Inflammatory macrophage treated with lipopolysaccharide for 1 hour (primary cell): Measurements from ENCODE around the gene CELF6.

Experiments used
- DNase-seq, 2 donors: peaks; one replicate each; pipeline ENCODE4 v3.0.0-alpha.2; 2020 to 2022

Gene CELF6

DNA sequence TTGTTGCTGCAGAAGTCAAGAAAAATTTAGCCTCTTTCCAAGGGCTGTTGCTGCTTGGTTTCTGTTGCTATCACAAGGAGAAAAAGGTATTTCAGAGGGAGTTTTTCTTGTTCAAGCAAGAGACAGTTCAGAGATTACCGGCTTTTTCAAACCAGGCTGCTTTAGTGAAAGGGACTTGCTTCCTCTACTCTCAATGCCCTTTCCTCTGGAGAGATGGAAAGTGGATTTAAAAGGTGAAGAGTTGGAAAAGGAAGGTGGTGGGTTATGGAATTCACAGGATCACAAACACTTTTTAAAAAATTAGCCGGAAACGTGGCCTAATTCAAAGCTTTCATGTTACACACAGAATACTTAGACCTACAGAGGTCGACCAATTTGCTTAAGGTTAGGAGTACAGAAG is 48.7 kb downstream of the CELF6 start:
- peak in 1 of 2 donors; percentile 25 for DNase-seq

DNA sequence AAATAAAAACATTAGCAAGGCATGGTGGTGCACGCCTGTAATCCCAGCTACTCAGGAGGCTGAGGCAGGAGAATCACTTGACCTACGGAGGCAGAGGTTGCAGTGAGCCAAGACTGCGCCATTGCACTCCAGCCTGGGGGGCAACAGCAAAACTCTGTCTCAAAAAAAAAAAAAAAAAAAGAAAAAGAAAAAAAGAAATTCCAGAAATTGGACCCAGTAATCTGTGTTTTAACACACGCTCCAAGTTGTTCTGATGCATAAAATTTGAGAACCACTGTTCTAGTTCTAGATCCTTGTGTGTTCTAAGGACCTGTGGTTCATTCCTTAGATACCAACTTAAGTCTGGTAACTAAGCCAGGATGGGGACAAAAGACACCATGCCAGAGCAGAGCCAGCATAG is 50.2 kb downstream of the CELF6 start:
- no peak for DNase-seq

DNA sequence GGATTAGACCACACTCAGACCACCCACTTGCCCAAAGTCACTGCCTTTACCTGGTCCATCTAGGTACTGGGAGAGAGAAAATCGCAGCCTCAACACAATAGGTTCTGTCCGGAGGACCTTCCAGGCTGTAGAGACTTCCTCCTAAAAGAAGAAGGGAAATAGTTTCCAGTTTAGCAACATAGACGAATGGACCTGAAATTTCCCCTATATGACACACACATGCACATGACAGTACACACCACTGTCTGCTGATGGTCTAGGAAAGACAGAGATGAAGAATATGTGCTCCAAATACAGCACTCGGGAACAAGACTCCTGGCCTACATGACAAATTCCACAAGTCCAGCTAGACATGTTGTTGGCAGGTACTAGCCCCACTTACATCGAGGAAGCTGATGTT is 54.9 kb downstream of the CELF6 start:
- DNase-seq = peak; percentile 49 to 85

DNA sequence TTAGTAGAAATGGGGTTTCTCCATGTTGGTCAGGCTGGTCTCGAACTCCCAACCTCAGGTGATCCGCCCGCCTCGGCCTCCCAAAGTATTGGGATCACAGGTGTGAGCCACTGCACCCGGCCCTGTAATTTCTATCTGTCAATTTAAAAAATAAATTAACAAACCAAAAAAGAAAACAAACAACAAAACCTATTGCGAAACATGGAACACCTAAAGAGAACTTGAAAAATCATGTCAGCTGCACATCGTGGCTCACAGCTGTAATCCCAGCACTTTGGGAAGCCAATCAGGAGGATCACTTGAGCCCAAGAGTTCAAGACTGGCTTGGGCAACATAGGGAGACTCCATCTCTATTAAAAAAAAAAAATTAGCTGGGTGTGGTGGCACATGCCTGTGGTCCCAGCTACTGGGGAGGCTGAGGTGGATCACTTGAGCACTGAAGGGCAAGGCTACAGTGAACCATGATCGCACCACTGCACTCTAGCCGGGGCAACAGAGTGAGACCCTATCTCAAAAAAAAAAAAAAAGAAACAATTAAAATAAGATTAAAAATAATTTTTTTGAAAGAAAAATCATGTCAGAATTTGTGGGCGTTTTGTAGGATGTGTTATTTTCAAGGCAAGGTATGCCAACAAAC is 67.2 kb downstream of the CELF6 start:
- DNase-seq = no peak

DNA sequence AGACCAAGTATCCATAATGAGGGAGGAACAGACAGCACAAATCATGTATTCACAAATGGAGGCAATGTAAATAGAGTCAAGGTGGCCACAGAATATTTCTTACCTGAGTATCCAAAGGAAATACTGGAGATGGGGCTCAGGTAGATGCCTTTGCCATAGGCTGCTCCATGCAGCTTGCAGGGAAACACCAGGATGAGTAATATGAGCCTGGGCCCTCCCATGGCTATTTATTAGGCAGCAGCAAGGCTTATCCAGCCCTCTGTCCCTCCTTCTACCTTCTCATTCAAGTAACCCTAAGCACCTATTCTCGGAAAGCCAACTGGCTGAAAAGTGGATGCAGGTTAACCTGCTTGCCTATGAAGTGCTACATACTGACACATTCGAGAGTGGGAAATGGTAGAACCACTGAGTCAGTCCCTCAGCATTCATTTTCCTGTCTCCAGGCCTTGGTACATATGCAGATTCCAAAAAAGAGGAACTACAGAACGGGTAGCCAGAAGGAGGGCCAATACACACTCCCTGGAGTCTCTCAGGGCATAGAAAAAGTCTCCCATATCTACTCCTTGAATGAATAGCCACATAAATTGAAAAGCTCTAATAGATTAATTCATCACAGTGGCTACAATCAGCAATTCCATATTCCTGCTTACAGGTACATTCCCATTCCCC is 70.7 kb downstream of the CELF6 start:
- peak; percentile 36 to 42 for DNase-seq

DNA sequence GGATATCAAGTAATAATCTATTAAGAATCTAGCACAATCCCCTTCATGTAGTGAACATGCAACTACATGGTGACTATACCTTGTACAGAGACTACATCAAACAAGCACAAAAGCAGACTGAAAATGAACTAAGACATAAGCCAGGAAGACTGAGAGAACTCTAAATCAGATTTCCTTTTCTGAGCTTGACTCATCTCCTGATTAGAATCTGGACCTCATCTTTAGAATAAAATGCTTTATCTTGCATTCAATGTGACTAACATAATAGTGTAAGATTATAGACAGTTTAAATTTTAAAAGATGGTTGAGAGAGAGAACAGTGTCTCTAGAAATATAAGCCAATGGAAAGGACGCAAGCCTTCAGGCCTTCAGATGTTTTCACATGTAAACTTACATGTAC is 71.4 kb downstream of the CELF6 start:
- no peak for DNase-seq

DNA sequence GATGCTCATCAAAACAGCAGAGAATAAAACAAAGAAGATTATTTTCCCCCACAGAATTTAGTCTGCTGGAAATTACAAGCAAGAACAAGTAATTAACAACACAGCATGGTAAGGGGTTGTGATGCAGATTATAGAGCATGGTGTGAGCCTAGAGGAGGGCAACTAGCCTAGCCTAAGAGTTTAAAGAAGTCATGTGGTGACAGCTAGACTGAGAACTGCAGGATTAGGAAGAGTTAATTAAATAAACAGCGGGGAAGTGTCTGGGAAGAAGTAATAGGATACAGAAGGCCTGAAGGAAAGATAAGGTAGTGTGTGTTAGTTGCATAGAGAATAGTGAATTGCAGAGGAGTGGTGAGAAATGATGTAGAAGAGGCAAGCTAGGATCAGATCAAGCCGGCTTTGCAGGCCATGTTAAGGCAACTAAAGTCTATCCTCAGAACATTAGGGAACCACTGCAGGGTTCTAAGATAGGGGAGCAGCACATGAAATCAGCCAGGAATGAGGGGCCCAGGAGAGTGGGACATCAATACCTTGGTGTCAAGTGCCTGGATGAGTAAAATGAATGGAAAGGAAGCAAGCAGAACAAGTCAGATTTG is 77.1 kb downstream of the CELF6 start:
- no peak for DNase-seq

DNA sequence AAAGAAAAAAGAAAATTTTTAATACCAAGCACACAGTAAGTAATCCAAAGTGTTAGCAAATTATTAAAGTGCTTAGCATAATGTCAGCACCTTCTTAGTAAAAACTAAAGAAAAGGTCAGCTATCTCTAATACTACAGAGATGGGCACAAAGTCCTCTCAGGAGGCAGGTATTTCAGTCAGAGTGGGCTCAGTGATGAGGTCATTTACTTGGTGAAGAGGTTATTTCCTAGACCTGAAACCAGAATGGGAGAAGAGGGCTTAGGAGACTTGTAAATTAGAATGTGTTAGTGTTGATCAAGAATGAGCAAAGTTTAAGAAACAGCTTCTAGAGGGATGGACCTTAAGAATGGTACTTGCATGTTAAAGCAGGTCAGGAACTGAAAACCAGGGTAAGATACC is 80.3 kb downstream of the CELF6 start:
- no peak for DNase-seq

DNA sequence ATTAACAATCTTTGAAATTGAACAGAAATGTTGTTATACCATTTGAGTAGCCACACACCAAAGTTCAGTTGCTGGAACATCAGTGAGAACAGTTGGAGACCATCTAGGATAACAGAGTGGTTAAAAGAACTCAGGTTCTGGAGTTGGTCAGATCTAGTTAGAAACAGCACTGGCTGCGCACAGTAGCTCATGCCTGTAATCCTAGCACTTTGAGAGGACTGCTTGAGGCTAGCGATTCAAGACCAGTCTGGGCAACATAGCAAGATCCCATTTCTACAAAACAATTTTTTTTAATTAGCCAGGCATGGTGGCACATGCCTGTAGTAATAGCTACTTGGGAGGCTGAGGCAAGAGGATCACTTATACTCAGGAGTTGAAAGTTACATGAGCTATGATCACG is 81.4 kb downstream of the CELF6 start:
- no peak for DNase-seq

DNA sequence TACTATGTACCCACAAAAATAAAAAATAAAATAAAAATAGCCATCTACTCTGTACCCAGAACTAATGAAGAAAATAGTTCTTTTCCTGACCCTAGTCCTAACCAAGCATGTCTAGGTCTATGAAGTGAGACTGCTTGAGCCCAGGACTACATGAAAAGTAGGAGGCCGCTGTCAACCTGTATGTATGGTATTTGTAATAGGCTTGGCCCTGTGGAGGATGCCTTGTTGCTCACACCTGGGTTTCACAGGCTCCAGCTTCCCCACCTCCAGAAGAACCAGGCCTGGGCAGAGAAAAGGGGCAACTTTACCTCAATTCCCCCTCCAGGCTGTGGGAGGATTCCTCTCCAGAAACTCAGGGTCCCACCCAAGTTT is 82.1 kb downstream of the CELF6 start:
- peak in 1 of 2 donors; percentile 20 for DNase-seq

DNA sequence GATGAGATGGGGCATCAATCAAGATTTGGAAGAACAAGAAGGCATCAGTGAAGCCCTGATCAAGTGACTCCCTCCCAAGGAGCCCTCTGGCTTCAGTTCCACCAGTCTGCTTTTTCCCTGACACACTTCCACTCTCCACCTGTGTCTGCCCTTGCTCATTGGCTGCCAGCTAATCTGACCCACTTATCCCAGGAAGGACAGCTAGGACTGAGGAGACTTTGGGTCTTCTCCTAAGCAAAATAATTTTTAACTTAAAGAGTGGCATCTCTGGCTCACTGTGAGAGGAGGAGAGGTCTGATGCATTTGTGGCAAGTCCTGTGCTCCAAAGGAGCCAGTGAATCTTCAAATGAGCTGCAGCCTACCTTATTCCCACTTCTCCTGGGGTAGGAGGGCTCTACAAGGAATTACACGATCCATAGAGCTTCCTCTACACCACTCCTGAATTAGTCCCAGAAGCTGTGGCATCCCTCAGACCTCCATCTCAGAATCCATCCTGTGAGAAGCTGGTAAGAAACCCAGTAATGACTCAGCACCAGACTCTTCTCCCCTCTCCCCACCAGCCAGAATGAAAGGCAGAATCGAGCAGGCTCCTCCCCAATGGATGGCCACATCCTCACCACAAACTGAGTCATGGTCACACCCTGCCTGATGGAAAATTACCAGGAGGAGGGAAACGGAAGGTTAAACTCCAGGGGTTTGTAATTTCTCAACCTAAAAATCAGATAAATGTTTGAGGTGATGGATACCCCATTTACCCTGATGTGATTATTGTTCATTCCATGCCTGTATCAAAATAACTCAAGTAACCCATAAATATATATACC is 82.7 kb downstream of the CELF6 start:
- DNase-seq = peak; percentile 94 to 95

DNA sequence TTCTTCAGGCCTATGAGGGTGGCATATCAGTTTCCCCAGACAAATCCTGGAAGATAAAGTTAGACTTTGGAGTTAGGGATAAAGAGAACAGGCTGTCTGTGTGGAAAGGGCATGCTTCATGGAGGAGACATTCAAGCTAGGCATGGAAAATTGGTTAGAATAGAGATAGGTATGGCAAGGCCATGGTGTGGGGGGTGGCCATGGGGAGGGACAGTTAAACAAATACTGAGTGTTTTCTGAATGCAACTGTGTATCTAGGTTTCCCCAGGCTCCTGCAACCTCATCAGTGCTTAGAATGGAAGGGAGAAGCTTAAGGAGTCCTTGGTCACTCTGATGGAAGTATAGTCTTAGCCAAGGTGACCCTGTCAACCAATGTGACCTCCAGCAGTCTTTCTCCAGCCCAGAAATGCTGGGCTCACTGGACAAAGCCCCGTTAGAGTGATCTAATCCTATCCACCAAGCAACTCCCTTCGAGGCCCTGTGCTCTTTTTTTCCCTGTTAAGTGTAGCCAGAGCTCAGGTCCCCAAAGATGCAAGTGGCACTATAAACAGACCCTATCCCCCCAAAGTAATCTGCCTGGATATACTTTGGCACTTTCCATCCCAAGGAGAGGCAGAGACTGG is 83.5 kb downstream of the CELF6 start:
- no peak for DNase-seq

DNA sequence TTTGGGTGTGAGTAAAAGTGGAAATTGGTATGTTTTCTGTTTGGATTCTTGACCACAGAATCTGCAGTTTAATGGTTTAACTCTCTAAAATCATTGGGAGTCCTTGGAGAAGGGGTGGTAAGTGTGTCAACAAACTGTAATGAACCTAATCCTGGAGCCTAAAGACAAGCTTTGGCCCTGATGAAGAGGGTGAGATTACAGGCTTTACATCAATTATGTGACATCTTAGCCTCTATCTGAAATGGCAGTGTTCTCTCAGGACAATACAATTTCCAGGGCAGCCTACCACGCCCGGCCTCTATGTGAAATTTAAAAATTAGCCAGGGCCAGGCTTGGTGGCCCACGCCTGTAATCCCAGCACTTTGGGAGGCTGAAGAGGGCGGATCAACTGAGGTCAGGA is 84.7 kb downstream of the CELF6 start:
- DNase-seq = no peak
